Measurements from ENCODE around the gene CLASP2.

DNA sequence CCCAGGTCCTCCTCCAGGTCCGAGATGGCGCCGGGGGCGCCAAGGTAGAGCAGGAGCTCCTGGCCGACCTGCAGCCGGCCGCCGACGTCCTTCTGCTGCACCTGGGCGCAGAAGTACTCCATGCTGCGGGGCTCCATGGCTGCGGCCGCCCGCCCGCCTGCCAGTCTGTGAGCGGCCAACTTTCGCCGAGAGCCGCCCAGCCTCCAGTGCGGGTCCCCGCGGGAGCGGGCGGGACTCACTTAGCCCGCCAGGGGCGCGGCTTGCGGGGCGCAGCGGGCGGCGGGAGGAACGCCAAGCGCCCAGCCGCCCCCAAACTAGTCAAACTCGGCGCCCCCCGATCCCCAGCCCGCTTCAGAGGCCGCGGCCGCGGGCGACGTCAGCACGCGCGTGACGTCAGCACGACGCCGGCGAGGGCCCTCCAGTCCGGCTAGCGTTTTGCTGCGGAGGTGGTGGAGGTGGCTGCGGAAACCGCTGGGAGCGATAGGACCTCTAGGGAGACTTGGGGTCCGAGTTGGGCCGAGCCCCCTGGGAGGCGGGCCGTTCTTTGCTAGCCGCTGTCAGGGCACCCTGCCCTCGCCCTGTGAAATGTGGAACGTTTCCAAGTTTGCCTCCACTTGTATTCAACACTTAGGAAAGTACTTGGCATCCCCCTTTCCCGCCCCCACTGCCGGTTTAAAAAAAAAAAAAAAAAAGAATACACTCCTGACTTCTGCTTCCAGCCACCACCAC, at the start of gene CLASP2:
- TF ChIP-seq, protein P1, sequence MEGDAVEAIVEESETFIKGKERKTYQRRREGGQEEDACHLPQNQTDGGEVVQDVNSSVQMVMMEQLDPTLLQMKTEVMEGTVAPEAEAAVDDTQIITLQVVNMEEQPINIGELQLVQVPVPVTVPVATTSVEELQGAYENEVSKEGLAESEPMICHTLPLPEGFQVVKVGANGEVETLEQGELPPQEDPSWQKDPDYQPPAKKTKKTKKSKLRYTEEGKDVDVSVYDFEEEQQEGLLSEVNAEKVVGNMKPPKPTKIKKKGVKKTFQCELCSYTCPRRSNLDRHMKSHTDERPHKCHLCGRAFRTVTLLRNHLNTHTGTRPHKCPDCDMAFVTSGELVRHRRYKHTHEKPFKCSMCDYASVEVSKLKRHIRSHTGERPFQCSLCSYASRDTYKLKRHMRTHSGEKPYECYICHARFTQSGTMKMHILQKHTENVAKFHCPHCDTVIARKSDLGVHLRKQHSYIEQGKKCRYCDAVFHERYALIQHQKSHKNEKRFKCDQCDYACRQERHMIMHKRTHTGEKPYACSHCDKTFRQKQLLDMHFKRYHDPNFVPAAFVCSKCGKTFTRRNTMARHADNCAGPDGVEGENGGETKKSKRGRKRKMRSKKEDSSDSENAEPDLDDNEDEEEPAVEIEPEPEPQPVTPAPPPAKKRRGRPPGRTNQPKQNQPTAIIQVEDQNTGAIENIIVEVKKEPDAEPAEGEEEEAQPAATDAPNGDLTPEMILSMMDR (conservative IDR thresholded peaks at IDR 0.05) = no peak
- no peak for TF ChIP-seq EZH2 (IDR thresholded peaks at IDR 0.05; ENCODE audit: low read depth)
